Suprapubic skin (tissue), 3 donors: ENCODE measurements around the gene MRPS15.

Experiments used
- CTCF ChIP-seq, 2 donors: fragments of 200-600 bp in 1 of 2; fragments of 450-650 bp in 1 of 2; sonication (generic) in 1 of 2; IDR thresholded peaks; one replicate each; pipeline ENCODE4 v1.5.1; 2016 to 2019; ENCODE audit warnings: antibody characterized with exemption in 2 of 2, mild to moderate bottlenecking in 1 of 2, moderate library complexity in 1 of 2
- POLR2A ChIP-seq, 2 donors: fragments of 450-650 bp; IDR thresholded peaks; one replicate each; pipeline ENCODE4 v1.6.1; 2017; ENCODE audit warnings: antibody characterized with exemption in 2 of 2, mild to moderate bottlenecking in 2 of 2, moderate library complexity in 2 of 2

- no peak for TF ChIP-seq CTCF (IDR thresholded peaks at IDR 0.05)
- no peak for TF ChIP-seq POLR2A (IDR thresholded peaks at IDR 0.05)
Observed at GRCh38 chr1:36436821-36437220, 27.4 kb downstream of the MRPS15 start.
